C4-2B (cell line): Measurements from ENCODE around the gene ARL17B.
"Not testable (repeated sequence)": the region's sequence is repeated elsewhere in the genome, so short reads cannot be mapped to it uniquely, and the experiment has no call there.

Source experiments
- ZFX ChIP-seq: fragments of 450-650 bp; IDR thresholded peaks from 2 replicates; pipeline ENCODE4 v1.6.1; 2017
- TF ChIP-seq, protein P1 (sequence below): fragments of 450-650 bp; conservative IDR thresholded peaks from 2 replicates; pipeline ENCODE4 v1.5.1; 2017; ENCODE audit warnings: mild to moderate bottlenecking

DNA sequence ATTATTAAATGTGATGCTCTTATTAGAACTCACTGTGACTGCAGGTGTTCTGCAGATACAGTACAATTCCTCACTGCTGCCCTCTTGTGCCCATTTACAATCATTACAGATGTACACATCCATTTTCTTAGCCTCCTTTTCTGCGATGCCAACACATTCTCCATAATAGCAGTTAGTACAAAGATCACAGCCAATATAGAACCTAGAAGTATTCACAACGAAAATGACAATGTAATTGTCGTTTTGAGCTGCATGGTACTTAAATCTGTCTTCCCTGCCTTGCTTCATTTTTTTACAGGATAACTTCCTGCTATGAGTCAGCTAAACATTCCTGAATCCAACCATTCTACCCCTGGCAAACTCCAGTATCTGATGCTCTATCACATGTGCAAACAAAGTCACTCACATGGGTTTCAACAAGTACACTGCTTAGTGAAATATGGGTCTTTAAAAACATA lies 74.8 kb downstream of the ARL17B start:
- TF ChIP-seq, protein P1, sequence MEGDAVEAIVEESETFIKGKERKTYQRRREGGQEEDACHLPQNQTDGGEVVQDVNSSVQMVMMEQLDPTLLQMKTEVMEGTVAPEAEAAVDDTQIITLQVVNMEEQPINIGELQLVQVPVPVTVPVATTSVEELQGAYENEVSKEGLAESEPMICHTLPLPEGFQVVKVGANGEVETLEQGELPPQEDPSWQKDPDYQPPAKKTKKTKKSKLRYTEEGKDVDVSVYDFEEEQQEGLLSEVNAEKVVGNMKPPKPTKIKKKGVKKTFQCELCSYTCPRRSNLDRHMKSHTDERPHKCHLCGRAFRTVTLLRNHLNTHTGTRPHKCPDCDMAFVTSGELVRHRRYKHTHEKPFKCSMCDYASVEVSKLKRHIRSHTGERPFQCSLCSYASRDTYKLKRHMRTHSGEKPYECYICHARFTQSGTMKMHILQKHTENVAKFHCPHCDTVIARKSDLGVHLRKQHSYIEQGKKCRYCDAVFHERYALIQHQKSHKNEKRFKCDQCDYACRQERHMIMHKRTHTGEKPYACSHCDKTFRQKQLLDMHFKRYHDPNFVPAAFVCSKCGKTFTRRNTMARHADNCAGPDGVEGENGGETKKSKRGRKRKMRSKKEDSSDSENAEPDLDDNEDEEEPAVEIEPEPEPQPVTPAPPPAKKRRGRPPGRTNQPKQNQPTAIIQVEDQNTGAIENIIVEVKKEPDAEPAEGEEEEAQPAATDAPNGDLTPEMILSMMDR, result peak; percentile 88
- TF ChIP-seq ZFX, result not testable (repeated sequence)
